Stimulated activated CD4-positive, alpha-beta T cell treated with anti-CD3 and anti-CD28 coated beads, Interleukin-4, amount 100 ng/mL, for 24 hours (primary cell): ENCODE measurements around the gene DPEP2NB.
"Not testable (repeated sequence)": the region's sequence is repeated elsewhere in the genome, so short reads cannot be mapped to it uniquely, and the experiment has no call there.

Experiments
- DNase-seq: peaks from one replicate; pipeline ENCODE4 v3.0.0-alpha.2; 2020

Gene DPEP2NB

DNA sequence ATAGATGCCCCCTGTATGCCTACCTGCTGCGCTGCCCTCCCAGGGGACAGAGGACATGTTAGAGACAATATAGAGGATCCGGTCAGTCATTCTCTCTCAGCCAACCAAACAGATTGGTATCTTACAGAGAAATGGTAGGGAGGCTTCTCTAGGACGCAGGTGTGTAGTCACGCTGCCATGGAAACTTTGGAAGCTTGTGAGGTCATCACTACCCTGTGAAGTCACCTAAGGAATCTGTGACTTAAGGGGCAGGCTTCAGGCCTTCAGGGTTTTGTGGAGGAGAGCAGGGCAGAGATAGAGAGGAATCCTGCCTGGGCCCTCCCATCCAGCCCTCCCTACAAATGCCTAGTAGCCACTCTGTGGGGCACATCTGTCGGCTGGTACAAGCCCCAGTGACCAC lies at the start of gene DPEP2NB:
Gene DPEP2NB, minus strand, starts transcription at position 231 of the 400 bp plus-strand sequence. Its CDS starts 141 bp downstream, at position 90.
- no peak for DNase-seq

DNA sequence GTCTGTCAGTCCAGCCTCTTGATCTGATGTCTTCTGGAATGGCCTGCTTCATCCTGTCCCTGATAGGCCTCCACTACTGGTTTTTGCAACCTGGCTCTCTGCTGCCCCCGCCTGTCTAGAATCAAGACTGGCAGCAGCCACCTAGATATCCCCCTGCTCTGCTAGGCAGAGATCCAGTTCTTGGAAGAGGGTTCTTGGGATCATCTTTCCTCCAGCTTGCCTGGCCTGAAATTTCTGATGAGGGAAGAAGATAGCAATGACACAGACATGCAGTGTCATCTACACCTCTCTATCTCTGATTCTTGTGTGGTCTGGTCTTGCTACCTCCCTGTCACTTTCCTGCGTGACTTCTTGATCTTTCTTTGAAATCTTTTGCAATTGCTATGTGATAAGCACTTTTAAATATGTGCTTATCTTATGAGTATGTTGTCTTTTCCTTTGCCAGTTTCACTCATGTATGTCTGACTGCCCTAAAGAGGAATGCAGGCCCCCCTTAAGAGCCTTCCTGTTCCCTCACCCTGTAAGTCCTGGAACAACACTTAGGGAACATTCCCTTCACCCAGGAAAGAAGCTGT lies 49.2 kb upstream of the DPEP2NB start:
- DNase-seq: peak; percentile 77

GRCh38 chr16:68062910-68063393 lies 47.2 kb upstream of the DPEP2NB start:
- no peak for DNase-seq

GRCh38 chr16:68061396-68061795 lies 45.7 kb upstream of the DPEP2NB start:
- DNase-seq: no peak

GRCh38 chr16:68059804-68060203 lies 44.1 kb upstream of the DPEP2NB start:
- DNase-seq: no peak

- DNase-seq: no peak
These were observed 39.7 kb upstream of the DPEP2NB start for GRCh38 chr16:68055395-68055794.

GRCh38 chr16:68049449-68049848 lies 33.7 kb upstream of the DPEP2NB start:
- no peak for DNase-seq

DNA sequence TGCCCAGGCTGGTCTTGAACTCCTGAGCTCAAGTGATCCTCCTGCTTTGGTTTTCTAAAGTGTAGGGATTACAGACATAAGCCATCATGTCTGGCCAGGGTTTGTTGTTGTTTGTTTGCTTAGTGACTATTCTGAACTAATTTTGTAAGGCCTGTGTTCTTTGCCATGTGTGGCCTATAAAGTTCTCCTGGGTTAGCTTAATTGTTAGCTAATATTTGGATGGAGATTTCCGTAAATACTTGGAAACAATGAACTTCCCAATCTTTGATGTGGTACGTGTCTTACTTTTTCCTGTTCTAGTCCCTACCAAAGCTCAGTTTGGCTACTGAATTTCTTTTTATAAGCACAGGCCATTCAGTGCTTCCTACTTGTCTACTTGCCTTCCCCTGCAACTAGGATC lies 32.3 kb upstream of the DPEP2NB start:
- no peak for DNase-seq

GRCh38 chr16:68046106-68046505 lies 30.4 kb upstream of the DPEP2NB start:
- no peak for DNase-seq

DNA sequence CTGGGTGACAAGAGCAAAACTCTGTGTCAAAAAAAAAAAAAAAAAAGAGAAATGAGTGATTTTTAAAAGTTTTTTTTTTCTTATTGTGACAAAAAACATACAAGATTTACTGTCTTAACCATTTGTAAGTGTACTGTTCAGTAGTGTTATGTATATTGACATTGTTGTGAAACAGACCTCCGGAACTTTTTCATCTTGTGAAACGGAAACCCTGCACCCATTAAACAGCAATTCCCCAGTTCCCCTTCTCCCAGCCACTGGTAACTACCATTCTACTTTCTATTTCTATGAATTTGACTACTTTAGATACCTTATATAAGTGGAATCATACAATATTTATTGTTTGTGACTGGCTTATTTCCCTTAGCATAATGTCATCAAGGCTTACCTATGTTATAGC lies 26.1 kb upstream of the DPEP2NB start:
- no peak for DNase-seq

DNA sequence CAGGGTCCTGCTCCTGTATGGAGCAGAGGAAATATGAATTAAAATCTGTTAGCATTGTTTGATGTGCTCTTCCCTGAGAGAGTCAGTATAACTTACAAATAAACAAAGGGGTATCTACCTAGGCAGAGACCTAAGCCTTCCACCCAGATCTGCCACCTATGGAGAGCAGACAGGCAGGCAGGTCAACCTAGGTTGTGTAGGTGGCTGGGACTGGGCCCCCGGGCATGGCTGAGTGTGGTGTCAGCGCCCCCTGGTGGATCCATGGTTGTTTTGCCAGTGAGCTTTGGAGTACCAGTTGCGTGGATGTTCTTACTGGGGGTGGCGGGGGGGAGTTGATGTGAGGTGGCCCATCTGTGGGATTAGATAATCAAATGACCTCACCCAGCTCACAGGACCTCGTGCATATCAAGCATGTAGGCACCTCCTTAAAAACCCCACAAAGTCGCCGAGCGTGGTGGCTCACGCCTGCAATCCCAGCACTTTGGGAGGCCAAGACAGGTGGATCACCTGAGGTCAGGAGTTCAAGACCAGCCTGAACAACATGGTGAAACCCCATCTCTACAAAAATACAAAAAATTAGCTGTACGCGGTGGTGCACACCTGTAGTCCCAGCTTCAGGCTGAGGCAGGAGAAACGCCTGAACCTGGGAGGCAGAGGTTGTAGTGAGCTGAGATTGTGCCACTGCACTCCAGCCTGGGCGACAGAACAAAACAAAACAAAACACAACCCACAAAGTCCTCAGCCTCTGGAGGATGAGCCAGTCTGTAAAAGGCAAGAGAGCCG lies 25.0 kb upstream of the DPEP2NB start:
- peak; percentile 90 for DNase-seq

GRCh38 chr16:68037841-68038597 lies 22.3 kb upstream of the DPEP2NB start:
- DNase-seq: no peak

DNA sequence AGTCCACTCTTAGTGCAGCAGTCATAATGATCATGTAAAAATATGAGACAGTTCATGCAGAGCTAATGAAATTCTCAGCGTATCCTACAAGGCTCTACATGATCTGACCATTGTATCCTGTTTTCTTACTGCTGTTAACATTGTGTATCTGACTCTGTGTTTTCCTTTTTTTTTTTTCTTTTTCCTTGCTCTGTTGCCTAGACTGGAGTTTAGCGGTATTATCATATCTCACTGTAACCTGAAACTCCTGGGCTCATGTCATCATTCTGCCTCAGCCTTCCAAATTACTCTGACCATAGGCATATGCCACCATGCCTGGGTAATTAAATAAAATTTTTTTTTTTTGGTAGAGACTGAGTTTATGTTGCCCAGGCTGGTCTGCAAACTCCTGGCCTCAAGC lies 19.5 kb upstream of the DPEP2NB start:
- no peak for DNase-seq

GRCh38 chr16:68033101-68033500 lies 17.4 kb upstream of the DPEP2NB start:
- no peak for DNase-seq

- DNase-seq: no peak
These were observed 16.2 kb upstream of the DPEP2NB start for GRCh38 chr16:68031951-68032350.

DNA sequence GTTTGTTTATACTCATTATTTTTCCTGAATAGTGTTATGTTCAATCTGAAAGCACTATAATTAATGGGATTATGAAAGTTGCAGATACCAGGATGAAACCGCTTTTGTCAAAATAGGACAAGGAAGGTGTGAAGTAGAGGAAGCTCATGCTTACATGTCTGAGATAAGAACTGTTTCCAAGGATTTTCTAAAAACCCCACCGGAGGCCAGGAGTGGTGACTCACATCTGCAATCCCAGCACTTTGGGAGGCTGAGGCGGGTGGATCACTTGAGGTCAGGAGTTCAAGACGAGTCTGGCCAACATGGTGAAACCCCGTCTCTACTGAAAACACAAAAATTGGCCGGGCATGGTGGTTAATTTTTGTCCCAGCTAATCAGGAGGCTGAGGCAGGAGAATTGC lies 14.4 kb upstream of the DPEP2NB start:
- DNase-seq: not testable (repeated sequence)

GRCh38 chr16:68028996-68029395 lies 13.3 kb upstream of the DPEP2NB start:
- no peak for DNase-seq

- peak; percentile 92 for DNase-seq
These were observed 7.2 kb upstream of the DPEP2NB start, which contains the start of the genes DDX28 and DUS2 for GRCh38 chr16:68022728-68023537. TSS of gene DDX28 (minus strand) at chr16:68023232. CDS start at chr16:68023202, 30 bp downstream. TSS of gene DUS2 (plus strand) at chr16:68023284. CDS start at chr16:68038024, 14,740 bp downstream.

DNA sequence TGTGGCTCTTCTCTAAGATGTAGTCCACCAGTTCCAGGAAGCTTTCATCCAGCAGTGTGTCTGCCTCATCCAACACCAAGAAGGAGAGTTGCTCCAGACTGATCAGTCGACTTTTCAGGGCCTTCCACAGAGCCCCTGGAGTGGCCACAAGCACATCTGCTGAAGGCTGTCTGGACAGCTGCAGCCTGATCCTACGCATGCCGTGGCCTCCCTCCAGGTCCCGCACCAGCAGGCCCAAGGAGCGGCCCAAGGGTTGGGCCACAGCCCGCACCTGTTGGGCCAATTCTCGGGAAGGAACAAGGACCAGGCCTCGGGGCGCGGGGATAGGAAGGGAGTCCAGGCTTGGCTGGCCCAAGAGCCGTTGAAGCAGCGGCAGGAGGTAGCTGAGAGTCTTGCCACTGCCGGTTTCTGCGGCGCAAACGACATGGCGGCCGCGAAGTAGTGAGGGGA lies 6.6 kb upstream of the DPEP2NB start:
- DNase-seq: no peak

DNA sequence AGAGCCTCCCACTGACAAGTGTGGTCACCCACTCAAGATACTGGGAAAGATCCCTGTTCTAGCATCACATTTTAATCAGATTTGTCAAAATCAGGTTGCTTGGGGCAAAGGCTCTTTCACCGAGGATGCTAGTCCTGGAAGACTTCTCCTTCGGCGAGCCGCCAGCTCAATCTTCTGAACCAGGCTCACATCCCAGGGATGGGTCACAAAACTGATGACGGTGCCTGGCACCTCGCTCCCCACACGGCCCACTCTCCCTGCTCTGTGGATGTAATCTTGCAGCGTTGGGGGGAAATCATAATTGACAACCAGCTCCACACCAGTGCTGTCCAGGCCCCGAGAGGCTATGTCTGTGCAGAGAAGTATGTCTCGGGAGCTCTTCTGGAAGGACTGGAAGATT lies 5.8 kb upstream of the DPEP2NB start:
- DNase-seq: no peak

GRCh38 chr16:68019167-68019680 lies 3.5 kb upstream of the DPEP2NB start:
- no peak for DNase-seq

DNA sequence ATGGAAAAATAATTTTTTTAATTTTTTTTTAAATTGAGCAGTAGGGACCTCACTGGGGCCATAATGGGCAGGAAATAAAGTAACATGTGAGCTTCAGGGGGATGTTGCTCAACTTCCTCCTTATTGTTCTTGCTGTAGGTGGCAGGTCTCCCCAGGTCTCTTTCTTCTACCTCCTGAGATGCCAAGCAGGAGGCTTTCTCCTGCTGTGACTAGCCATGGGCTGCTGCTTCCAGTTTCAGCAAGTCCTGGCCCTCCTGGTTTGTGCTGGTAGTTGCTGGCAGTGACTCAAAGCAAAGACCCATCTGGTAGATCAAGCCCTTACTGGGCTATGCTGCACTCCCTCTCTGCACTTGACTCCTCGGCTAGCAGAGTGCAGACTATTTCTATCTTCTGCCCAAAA lies 2.3 kb downstream of the DPEP2NB start:
- no peak for DNase-seq
